Measurements from ENCODE around the gene FTO. TPM values are rescaled to one million over a fixed set of nuclear protein-coding genes. Genes with fewer than 3 reads are reported as not detected.

Gene FTO
- polyA plus RNA-seq, 2 of the 4 experiments (the other 2 are of a cell fraction), result 48.7 to 101 TPM

GRCh38 chr16:53734908-53735307 lies 31.0 kb downstream of the FTO start:
- TF ChIP-seq CEBPB (IDR thresholded peaks at IDR 0.05) (no peak), ZC3H11A (IDR thresholded peaks at IDR 0.05) (no peak), FOSL2 (IDR thresholded peaks at IDR 0.05) (no peak), FOSL2 (CRISPR knock-in tag; IDR thresholded peaks at IDR 0.05) (no peak), EP300 (IDR thresholded peaks at IDR 0.05) (no peak), SMC3 (IDR thresholded peaks at IDR 0.05) (no peak), ZFP36 (IDR thresholded peaks at IDR 0.05; ENCODE audit: borderline replicate concordance, partially characterized antibody) (no peak), CHD2 (IDR thresholded peaks at IDR 0.05; ENCODE audit: low read length, partially characterized antibody) (no peak), ZSCAN20 (CRISPR knock-in tag; IDR thresholded peaks at IDR 0.05) (no peak), HES2 (IDR thresholded peaks at IDR 0.05) (no peak), POLR2A (IDR thresholded peaks at IDR 0.05; ENCODE audit: low read length) (no peak), HEYL (CRISPR knock-in tag; IDR thresholded peaks at IDR 0.05) (no peak), POLR2AphosphoS2 (conservative IDR thresholded peaks at IDR 0.05; ENCODE audit: low read length) (no peak), HOXA7 (CRISPR knock-in tag; IDR thresholded peaks at IDR 0.05) (no peak), BHLHE40 (IDR thresholded peaks at IDR 0.05; ENCODE audit: low read depth, low read length) (no peak)
- peaks cover 36% of the 10 kb centered on the region for H3K4me1 ChIP-seq
- POLR2A ChIA-PET, result no interaction called here
- FAIRE-seq, result no peak
- CTCF ChIA-PET, result interaction anchor here (1.0 to 1.4 kb wide), 2 partner anchors 9 to 586 kb away, joined by 3 to 4 read pairs; no protein-coding TSS in a partner anchor
- WGBS (ENCODE audit: missing lambda C conversion rate), result 88% methylated on average over 2 of the region's 2 CpGs
- no peak for DNase-seq (ENCODE audit: low read depth in 1 of 2, low spot score in 1 of 2)
- H3K9me3 ChIP-seq, result no peaks in the 10 kb centered on the region
- no peak overlapping the region for H3K4me2 ChIP-seq
- H3K27ac ChIP-seq, result peak overlapping the region in 1 of 2 experiments; percentile 40; a peak in 1 of 6 replicates
- no peak overlapping the region for H3K4me3 ChIP-seq
- ATAC-seq, result no peak

GRCh38 chr16:53736297-53736696 lies 32.3 kb downstream of the FTO start:
- FAIRE-seq (no peak), DNase-seq (ENCODE audit: low read depth in 1 of 2, low spot score in 1 of 2) (no peak), ATAC-seq (no peak)
- Histone ChIP-seq H3K9me3 (no peaks in the 10 kb centered on the region), H3K4me2 (no peak overlapping the region), H3K27ac (no peak overlapping the region), H3K4me1 (peaks cover 33% of the 10 kb centered on the region), H3K4me3 (no peak overlapping the region)
- CTCF ChIA-PET, result no interaction called here
- 89% methylated on average over 3 of the region's 3 CpGs for WGBS (ENCODE audit: missing lambda C conversion rate)
- POLR2A ChIA-PET, result no interaction called here
- TF ChIP-seq ZFP36 (IDR thresholded peaks at IDR 0.05; ENCODE audit: borderline replicate concordance, partially characterized antibody) (no peak), HMGXB4 (CRISPR knock-in tag; IDR thresholded peaks at IDR 0.05; ENCODE audit: borderline replicate concordance) (no peak), ESRRA (IDR thresholded peaks at IDR 0.05; ENCODE audit: borderline replicate concordance, low read length) (no peak), HES2 (IDR thresholded peaks at IDR 0.05) (no peak), ZNF302 (CRISPR knock-in tag; IDR thresholded peaks at IDR 0.05) (no peak), NPAS2 (CRISPR knock-in tag; IDR thresholded peaks at IDR 0.05; ENCODE audit: borderline replicate concordance) (no peak), JUNB (IDR thresholded peaks at IDR 0.05) (no peak), RAD21 (conservative IDR thresholded peaks at IDR 0.05 in 1 of 2, IDR thresholded peaks at IDR 0.05 in 1 of 2) (no peak), NFE2L2 (conservative IDR thresholded peaks at IDR 0.05; ENCODE audit: low read length) (no peak), PHF8 (IDR thresholded peaks at IDR 0.05; ENCODE audit: borderline replicate concordance, low read depth) (no peak)
- TF ChIP-seq, protein P1, sequence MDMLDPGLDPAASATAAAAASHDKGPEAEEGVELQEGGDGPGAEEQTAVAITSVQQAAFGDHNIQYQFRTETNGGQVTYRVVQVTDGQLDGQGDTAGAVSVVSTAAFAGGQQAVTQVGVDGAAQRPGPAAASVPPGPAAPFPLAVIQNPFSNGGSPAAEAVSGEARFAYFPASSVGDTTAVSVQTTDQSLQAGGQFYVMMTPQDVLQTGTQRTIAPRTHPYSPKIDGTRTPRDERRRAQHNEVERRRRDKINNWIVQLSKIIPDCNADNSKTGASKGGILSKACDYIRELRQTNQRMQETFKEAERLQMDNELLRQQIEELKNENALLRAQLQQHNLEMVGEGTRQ (IDR thresholded peaks at IDR 0.05), result no peak

Data from A549 (cell line).